MM.1S (cell line): ENCODE data around the gene GYPB.
"Not testable (repeated sequence)": the region's sequence is repeated elsewhere in the genome, so short reads cannot be mapped to it uniquely, and the experiment has no call there.

Experiments used
- EZH2 ChIP-seq: fragments of 300-600 bp; sonication (generic); optimal IDR thresholded peaks from 2 replicates; pipeline ENCODE3; 2017; ENCODE audit warnings: low read depth, mild to moderate bottlenecking, antibody characterized with exemption, low read length, mixed read lengths
- EZH2phosphoT487 ChIP-seq: fragments of 300-600 bp; sonication (generic); IDR thresholded peaks from 2 replicates; pipeline ENCODE4 v1.6.1; 2018; ENCODE audit warnings: antibody characterized with exemption, low read length
- TF ChIP-seq, protein P1 (sequence below): fragments of 300-600 bp; sonication (generic); IDR thresholded peaks from 2 replicates; pipeline ENCODE4 v1.5.1; 2016; ENCODE audit warnings: antibody characterized with exemption, low read length, mixed read lengths

DNA sequence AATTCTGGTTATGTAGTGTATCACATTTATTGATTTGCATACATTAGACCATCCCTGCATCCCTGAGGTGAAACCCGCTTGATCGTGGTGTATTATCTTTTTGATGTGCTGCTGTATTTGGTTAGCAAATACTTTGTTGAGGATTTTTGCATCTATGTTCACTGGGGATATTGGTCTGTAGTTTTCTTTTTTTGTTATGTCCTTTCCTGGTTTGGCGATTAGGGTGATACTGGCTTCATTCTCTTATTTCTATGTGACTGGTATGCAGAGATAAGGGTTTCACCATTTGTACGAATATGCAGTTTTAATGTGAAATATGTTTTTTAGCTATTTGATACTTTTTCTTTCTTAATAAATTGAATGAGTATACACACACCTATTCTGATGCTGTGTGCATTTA, 45.2 kb downstream of the GYPB start:
- TF ChIP-seq, protein P1, sequence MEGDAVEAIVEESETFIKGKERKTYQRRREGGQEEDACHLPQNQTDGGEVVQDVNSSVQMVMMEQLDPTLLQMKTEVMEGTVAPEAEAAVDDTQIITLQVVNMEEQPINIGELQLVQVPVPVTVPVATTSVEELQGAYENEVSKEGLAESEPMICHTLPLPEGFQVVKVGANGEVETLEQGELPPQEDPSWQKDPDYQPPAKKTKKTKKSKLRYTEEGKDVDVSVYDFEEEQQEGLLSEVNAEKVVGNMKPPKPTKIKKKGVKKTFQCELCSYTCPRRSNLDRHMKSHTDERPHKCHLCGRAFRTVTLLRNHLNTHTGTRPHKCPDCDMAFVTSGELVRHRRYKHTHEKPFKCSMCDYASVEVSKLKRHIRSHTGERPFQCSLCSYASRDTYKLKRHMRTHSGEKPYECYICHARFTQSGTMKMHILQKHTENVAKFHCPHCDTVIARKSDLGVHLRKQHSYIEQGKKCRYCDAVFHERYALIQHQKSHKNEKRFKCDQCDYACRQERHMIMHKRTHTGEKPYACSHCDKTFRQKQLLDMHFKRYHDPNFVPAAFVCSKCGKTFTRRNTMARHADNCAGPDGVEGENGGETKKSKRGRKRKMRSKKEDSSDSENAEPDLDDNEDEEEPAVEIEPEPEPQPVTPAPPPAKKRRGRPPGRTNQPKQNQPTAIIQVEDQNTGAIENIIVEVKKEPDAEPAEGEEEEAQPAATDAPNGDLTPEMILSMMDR: not testable (repeated sequence)
- not testable (repeated sequence) for TF ChIP-seq EZH2, EZH2phosphoT487
